Stimulated activated CD8-positive, alpha-beta memory T cell treated with anti-CD3 and anti-CD28 coated beads, Interleukin-2, amount 100 ng/mL, for 1 hour (primary cell): ENCODE measurements around the gene AGFG1.
"Not testable (repeated sequence)": the region's sequence is repeated elsewhere in the genome, so short reads cannot be mapped to it uniquely, and the experiment has no call there.

Experiments used
- DNase-seq, 2 donors: peaks; one replicate each; pipeline ENCODE4 v3.0.0-alpha.2; 2020; ENCODE audit warnings: low read depth in 2 of 2

Gene AGFG1

GRCh38 chr2:227534714-227535113, 62.8 kb downstream of the AGFG1 start:
- DNase-seq, result no peak

- DNase-seq, result no peak
Measured at GRCh38 chr2:227536445-227536844, 64.5 kb downstream of the AGFG1 start.

GRCh38 chr2:227539465-227539956, 67.6 kb downstream of the AGFG1 start:
- no peak for DNase-seq

DNA sequence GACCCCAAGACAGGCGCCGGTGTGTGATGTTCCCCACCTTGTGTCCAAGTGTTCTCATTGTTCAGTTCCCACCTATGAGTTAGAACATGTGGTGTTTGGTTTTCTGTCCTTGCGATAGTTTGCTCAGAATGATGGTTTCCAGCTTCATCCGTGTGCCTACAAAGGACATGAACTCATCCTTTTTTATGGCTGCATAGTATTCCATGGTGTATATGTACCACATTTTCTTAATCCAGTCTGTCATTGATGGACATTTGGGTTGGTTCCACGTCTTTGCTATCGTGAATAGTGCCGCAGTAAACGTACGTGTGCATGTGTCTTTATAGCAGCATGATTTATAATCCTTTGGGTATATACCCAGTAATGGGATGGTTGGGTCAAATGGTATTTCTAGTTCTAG, 68.4 kb downstream of the AGFG1 start:
- not testable (repeated sequence) for DNase-seq

DNA sequence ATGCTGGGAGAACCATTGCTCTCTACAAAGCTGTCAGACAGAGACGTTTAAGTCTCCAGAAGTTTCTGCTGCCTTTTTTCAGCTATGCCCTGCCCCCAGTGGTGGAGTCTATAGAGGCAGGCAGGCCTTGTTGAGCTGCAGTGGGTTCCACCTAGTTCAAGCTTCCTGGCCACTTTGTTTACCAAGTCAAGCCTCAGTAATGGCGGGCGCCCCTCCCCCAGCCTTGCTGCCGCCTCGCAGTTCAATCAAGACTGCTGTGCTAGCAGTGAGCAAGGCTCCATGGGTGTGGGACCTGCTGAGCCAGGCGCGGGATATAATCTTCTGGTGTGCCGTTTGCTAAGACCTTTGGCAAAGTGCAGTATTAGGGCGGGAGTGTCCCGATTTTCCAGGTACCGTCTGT, 74.0 kb downstream of the AGFG1 start:
- DNase-seq, result no peak

DNA sequence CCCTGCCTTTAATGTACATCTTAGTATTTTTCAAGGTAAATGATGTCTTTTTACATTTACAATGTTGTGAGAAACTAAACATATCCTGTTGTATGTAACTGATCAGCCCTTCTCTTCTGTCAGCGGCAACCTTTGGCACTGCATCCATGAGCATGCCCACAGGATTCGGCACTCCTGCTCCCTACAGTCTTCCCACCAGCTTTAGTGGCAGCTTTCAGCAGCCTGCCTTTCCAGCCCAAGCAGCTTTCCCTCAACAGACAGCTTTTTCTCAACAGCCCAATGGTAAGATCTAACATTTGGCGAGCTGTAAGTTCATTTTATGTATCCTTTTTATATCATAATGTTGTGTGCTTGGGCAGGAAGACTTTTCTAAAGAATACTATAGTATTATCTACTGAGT, 79.9 kb downstream of the AGFG1 start:
- DNase-seq, result no peak

DNA sequence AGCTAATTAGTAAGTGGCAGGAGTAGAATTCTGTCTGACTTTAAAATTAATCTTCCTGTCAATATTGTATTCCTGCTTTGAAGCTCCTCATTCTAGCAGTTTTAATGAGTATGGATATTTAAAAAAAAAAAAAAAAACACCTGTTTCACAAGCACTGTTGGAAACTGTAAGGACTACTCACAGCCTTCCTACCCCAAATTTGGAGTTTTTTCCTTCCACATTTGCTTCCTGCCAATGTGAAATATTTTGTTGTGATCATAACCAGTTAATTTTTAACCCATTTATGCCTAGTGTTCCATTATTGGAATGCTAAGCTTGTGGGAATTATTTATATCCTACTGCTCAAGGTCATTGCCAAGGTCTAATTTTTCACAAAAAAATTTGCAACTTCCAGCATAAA, 90.6 kb downstream of the AGFG1 start:
- DNase-seq, result no peak

- no peak for DNase-seq
Measured at GRCh38 chr2:227565080-227565479, 93.1 kb downstream of the AGFG1 start.

DNA sequence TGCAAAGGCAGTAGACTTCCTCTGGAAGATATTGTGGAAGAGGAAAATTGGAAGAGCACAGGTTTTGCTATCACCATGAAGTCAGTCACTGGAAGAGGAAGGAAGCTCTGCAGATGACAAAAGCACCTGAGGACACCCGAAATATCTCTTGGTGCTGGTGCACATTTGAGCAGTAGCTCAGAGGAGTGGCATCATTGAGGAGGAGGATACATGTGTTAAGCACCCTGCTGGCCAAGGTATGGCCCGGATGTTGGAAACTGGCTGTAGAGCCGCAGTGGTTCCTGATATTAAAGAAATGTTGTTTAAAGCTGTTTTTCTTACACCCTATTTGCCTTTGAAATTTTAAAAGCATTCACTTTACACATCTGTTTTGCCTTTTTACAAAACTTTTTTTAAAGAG, 94.1 kb downstream of the AGFG1 start:
- no peak for DNase-seq

GRCh38 chr2:227568852-227569169, 96.9 kb downstream of the AGFG1 start:
- DNase-seq, result no peak

DNA sequence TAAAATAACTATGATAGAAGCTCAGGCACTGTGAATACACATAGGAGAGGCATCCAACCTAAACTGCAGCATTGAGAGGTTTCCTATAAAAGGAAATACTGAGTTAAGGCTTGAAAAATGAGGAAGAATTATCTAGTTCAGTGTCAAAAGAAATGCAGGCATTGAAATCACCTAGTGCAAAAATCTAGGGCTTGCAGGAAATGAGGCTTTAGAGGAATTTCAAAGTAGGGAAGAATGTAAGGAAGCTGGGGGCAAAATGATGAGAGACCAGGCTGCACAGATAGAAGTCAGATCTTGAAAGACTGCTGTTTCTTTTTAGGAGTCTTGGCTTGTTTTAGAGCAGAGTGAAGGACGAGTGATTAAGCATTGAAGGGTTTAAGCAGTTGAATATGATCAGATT, 98.7 kb downstream of the AGFG1 start:
- no peak for DNase-seq

- no peak for DNase-seq
Measured at GRCh38 chr2:227576110-227576509, 104.2 kb downstream of the AGFG1 start.

- no peak for DNase-seq
Measured at GRCh38 chr2:227576812-227577211, 104.9 kb downstream of the AGFG1 start.

GRCh38 chr2:227577555-227577954, 105.6 kb downstream of the AGFG1 start:
- no peak for DNase-seq

GRCh38 chr2:227578642-227579041, 106.7 kb downstream of the AGFG1 start:
- DNase-seq, result no peak

DNA sequence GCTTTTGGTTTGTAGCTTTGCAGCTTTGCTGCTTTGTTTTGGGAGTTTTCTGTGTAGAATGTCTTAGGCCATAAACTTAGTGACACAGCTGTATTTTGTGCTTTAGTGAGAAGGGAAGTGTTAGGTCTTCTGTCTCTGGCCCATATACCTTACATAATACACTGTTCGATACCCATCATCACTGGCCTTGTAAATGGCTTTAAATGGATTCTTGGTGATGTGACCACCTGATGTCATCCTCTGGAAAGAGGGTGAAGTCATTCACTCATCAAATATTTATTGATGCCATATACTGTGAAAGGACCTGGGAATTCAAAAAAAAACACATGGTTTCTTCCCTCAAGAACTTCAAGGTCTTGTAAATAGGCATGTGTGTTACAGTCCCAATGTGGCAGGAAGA, 107.8 kb downstream of the AGFG1 start:
- DNase-seq, result no peak

GRCh38 chr2:227582369-227582768, 110.4 kb downstream of the AGFG1 start:
- DNase-seq, result no peak

DNA sequence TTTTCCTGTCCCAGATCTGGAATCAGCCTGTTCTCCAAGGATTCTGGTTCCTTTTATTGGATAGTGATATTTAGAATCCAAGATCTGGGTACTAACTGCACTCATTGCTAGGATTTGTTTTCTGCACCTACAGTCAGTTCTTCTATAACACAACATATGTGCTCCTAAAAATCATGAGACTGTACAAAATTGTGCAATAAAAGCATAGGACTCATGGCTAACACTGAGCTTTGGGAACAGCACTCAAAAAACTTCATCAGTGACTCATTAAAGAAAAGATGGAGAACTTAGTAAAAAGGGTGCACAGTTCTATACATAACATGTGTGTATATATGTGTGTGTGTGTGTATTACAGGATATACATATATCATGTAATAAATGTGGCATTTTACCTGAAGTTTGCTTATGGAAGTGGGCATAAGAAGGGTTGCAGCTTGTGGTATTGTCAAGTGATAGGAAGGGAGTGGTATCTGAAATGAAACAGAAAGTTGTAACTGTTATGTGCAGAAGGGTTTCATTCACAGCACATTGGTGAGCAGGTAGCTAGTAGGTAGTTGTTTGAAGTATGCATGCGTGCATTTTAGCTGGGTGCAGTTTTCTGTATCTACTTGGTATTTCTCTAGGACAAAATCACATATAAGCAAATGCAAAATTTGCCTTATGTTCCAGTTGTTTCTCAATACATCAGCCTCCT, 120.9 kb downstream of the AGFG1 start:
- no peak for DNase-seq

DNA sequence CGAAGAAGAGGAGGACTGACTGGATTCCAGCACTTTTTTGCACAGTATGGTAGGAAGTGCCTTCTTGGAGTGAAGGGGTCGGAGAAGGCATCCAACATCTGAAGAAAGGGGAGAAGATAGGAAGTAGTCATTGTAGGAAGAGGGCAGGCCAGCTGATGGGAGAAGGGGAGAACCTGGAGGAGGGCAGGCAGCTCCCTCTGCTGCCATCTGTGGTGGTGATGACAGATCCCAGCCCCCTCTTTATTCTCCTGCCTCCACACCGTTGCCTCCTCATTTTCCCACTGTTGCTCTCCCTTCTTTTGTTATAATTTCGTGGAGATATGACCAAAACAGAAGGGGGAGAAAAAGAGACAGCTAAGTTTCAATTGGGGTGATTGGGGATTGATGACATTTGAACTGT, 123.8 kb downstream of the AGFG1 start:
- DNase-seq, result no peak

DNA sequence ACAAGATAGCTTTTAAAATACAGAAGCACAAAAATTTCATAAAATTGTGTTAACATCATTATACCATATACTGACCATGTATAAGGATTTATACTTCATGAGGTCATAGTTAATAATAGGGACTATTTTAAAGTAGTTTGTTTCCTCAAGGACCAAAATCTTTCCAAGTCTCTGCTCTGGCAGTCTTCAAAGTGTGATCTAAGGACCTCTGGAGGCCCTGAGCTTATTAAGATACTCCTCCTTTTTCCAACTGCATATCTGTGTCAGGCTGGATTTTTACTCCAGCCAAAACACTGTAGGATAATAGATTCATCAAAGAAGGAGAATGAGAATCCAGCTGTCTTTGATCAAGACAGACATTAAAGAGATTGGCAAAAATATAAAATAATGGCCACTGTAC, 125.1 kb downstream of the AGFG1 start:
- DNase-seq, result no peak

DNA sequence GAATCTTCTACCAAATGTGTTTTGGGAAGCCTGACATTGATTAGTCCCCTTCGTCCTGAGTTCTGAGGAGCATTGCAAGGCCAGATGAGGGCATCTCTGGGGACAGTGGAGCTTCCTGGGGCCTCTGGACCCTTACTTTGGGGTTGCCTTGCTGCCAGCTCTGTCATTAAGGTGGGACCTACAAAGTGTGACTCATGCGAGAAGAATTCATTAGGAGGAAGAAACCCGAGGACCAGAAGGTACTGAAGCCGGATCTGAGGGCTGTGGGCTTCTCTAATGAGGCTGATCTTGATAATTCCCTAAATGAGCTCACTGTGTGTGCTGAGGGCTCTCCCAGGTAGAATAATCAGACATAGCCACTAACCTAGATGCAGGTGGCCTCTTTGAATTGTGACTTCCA, 126.0 kb downstream of the AGFG1 start:
- DNase-seq, result no peak

DNA sequence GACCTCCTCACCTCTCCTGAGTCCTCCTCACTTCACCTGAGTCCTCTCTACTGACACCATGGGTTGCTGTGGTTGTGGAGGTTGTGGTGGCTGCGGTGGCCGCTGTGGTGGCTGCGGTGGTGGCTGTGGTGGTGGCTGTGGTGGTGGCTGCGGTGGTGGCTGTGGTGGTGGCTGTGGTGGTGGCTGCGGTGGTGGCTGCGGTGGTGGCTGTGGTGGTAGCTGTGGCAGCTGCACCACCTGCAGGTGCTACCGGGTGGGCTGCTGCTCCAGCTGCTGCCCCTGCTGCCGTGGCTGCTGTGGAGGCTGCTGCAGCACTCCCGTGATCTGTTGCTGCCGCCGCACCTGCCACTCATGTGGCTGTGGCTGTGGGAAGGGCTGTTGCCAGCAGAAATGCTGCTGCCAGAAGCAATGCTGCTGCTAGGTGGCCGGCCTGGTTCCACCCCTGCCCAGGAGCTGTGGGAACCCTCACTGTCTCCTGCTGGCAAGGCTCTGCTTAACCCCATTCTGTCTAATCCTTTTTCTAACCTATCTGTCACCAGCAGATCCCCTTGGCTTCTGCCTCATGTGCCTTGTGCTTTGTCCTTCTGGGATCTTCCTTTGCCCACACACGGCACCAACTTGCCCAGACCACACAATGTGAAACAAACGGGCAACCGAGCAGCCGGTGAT, 127.0 kb downstream of the AGFG1 start, which contains the start of gene SCYGR2:
TSS of gene SCYGR2 (plus strand) at position 59 of the 669 bp plus-strand sequence. CDS start at position 59, 0 bp downstream.
- not testable (repeated sequence) for DNase-seq

- no peak for DNase-seq
Measured at GRCh38 chr2:227602358-227602757, 130.4 kb downstream of the AGFG1 start.

GRCh38 chr2:227606476-227606875, 134.5 kb downstream of the AGFG1 start:
- DNase-seq, result no peak
